B cell (primary cell): ENCODE data around the gene NR1H3. TPM values are rescaled to one million over a fixed set of nuclear protein-coding genes. Genes with fewer than 3 reads are reported as not detected.

Experiments used
- ATAC-seq: fragments of 200-7000 bp; cut with Tn5 transposase; one replicate; pipeline ENCODE4 v1.10.0; 2021; ENCODE audit warnings: low read depth, mild to moderate bottlenecking, moderate number of reproducible peaks, moderate library complexity
- CTCF ChIA-PET: fragments of 350-600 bp; sonication (Branson Sonifier 250); formaldehyde crosslinking; loops from one replicate; lab custom pipeline; 2021; ENCODE audit warnings: antibody characterized with exemption, inconsistent platforms; lab: Charles Lee
- POLR2A ChIA-PET: fragments of 350-600 bp; sonication (Branson Sonifier 250); formaldehyde crosslinking; loops from one replicate; lab custom pipeline; 2021; ENCODE audit warnings: antibody characterized with exemption; lab: Charles Lee
- DNase-seq: peaks from one replicate; pipeline ENCODE4 v3.0.0; 2013
- H2AFZ ChIP-seq: 2 replicates; pipeline ENCODE4 v1.6.1; 2012; ENCODE audit warnings: mild to moderate bottlenecking, low read depth, low read length; ENCODE audit not compliant: insufficient read depth, poor library complexity, severe bottlenecking
- H3K27ac ChIP-seq, 2 donors: 1 replicate in 1 of 2; 2 replicates in 1 of 2; pipeline ENCODE4 v1.5.1; 2012 to 2013; ENCODE audit warnings: low read length in 2 of 2, mild to moderate bottlenecking in 2 of 2, moderate library complexity in 1 of 2
- H3K27me3 ChIP-seq, 4 experiments: fragments of 200-600 bp in 1 of 4; sonication (generic) in 1 of 4; replicated peaks in 1 of 4; 1 replicate in 2 of 4; 2 replicates in 2 of 4; pipeline versions ENCODE4 v1.6.1 to v1.7.0; 2013 to 2016; ENCODE audit warnings: low read length in 3 of 4, mild to moderate bottlenecking in 2 of 4, mixed read lengths in 1 of 4, moderate library complexity in 1 of 4; ENCODE audit not compliant: insufficient read depth in 4 of 4, control insufficient read depth in 3 of 4; ENCODE audit errors: control extremely low read depth in 1 of 4
- H3K36me3 ChIP-seq, 2 experiments: replicated peaks in 1 of 2; 1 replicate in 1 of 2; 2 replicates in 1 of 2; pipeline versions ENCODE4 v1.6.1 to v1.7.1; 2013; ENCODE audit warnings: low read length in 1 of 2; ENCODE audit not compliant: insufficient read depth in 2 of 2, control insufficient read depth in 1 of 2; ENCODE audit errors: control extremely low read depth in 1 of 2, extremely low read depth in 1 of 2
- H3K4me1 ChIP-seq, 2 donors: fragments of 200-600 bp in 1 of 2; sonication (generic) in 1 of 2; 1 replicate in 1 of 2; 2 replicates in 1 of 2; pipeline versions ENCODE4 v1.5.1 to v1.6.1; 2013 to 2017; ENCODE audit warnings: low read length in 2 of 2; ENCODE audit not compliant: control insufficient read depth in 2 of 2, insufficient read depth in 2 of 2
- H3K4me2 ChIP-seq: replicated peaks from 2 replicates; pipeline ENCODE3; 2012; ENCODE audit warnings: mild to moderate bottlenecking, low read depth, low read length; ENCODE audit not compliant: poor library complexity, severe bottlenecking
- H3K4me3 ChIP-seq, 5 experiments: fragments of 200-600 bp in 1 of 5; sonication (generic) in 1 of 5; 1 replicate in 3 of 5; 2 replicates in 2 of 5; pipeline versions ENCODE4 v1.5.1 to v1.7.0; 2011 to 2016; ENCODE audit warnings: low read length in 4 of 5, mild to moderate bottlenecking in 4 of 5, low read depth in 2 of 5, control low read depth in 1 of 5, moderate library complexity in 1 of 5; ENCODE audit not compliant: insufficient read depth in 1 of 5; ENCODE audit errors: control extremely low read depth in 1 of 5, extremely low read depth in 1 of 5
- H3K79me2 ChIP-seq: fragments of 200-600 bp; sonication (generic); one replicate; pipeline ENCODE4 v1.6.0; 2016; ENCODE audit warnings: low read length; ENCODE audit not compliant: control insufficient read depth, insufficient read depth
- H3K9ac ChIP-seq: fragments of 200-600 bp; sonication (generic); 2 replicates; pipeline ENCODE4 v1.6.1; 2017; ENCODE audit warnings: mild to moderate bottlenecking, low read length, moderate library complexity
- H3K9me3 ChIP-seq, 3 donors: one replicate each; pipeline versions ENCODE4 v1.6.1 to v1.7.1; 2013; ENCODE audit warnings: low read length in 2 of 3; ENCODE audit not compliant: control insufficient read depth in 2 of 3, insufficient read depth in 1 of 3; ENCODE audit errors: control extremely low read depth in 1 of 3
- H4K20me1 ChIP-seq: 2 replicates; pipeline ENCODE4 v1.6.0; 2012; ENCODE audit warnings: mild to moderate bottlenecking, low read length; ENCODE audit not compliant: insufficient read depth, control insufficient read depth, poor library complexity, severe bottlenecking
- H3K27ac Mint-ChIP-seq: one replicate; pipeline ENCODE4 v1.8.0; 2021; ENCODE audit warnings: mixed read lengths
- H3K27me3 Mint-ChIP-seq: one replicate; pipeline ENCODE4 v1.8.0; 2021; ENCODE audit warnings: mixed read lengths
- H3K4me1 Mint-ChIP-seq: one replicate; pipeline ENCODE4 v1.8.0; 2021; ENCODE audit warnings: mixed read lengths
- H3K4me3 Mint-ChIP-seq: one replicate; pipeline ENCODE4 v1.8.0; 2021; ENCODE audit warnings: mixed read lengths
- H3K9me3 Mint-ChIP-seq: one replicate; pipeline ENCODE4 v1.8.0; 2022; ENCODE audit warnings: mixed read lengths; ENCODE audit not compliant: insufficient read depth
- EZH2 ChIP-seq: IDR thresholded peaks from 2 replicates; pipeline ENCODE4 v1.6.1; 2012; ENCODE audit warnings: borderline replicate concordance, low read depth, mild to moderate bottlenecking, moderate library complexity, low read length; ENCODE audit not compliant: insufficient read depth, poor library complexity, severe bottlenecking
- WGBS: methylation state at CpG from one replicate; pipeline ENCODE4 v1.1.5; 2013; ENCODE audit warnings: missing lambda C conversion rate; ENCODE audit not compliant: insufficient coverage; 5-methylcytosine and 5-hydroxymethylcytosine counted together
- intact Hi-C: fragments of 100-400 bp; cut with micrococcal nuclease; formaldehyde crosslinking; loops from one replicate; pipeline ENCODE4 v1.10.0; 2022
- polyA plus RNA-seq: library from polyadenylated mRNA; depleted of rRNA; stranded (reverse); fragments of >200 nt; gene quantifications from 2 replicates; pipeline ENCODE4 v1.2.3, GENCODE V29; 2012
- total RNA-seq, 2 donors: library from RNA; stranded (reverse); fragments of 120-200 nt in 1 of 2; gene quantifications; 1 replicate in 1 of 2; 2 replicates in 1 of 2; pipeline versions ENCODE4 v1.2.3 to v1.2.4, GENCODE V29; 2013 to 2022
- TF ChIP-seq, protein P1 (sequence below): fragments of 200-600 bp; IDR thresholded peaks from one replicate; pipeline ENCODE4 v1.8.0; 2022; ENCODE audit warnings: antibody characterized with exemption, mild to moderate bottlenecking

Gene NR1H3
- total and polyA plus RNA-seq, 2 donors (not counting 1 experiment from before 2014, with no cell fraction given), result 8.4 to 9.6 TPM

DNA sequence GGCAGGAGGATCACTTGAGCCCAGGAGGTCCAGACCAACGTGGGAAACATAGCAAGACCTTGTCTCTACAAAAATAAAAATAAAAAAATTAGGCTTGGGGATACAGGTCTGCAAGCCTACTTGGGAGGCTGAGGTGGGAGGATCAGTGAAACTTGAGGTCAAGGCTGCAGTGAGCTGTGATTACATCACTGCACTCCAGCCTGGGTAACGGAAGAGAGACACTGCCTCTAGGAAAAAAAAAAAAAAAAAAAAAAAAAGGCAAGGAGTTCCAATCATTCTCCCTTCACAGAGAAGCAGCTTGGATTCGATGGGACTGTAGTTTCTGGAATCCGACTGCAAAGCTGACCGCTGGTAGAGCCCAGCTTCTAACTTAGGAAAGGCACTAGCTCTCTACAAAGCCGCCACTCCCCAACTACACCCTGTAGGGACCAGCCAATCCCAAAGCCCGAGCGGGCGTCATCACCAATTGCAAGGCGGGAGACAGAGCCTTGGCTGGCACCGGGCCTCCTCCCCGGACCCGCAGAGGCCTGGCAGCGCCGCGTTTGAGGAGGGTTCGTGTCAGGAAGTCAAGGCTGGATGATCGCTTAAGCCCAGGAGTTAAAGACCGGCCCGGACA, 43.7 kb upstream of the NR1H3 start:
- Histone ChIP-seq H3K4me3 (peak overlapping the region; percentile 71 to 92 (median 76)), H4K20me1 (no peaks in the 10 kb centered on the region), H3K27me3 (no peaks in the 10 kb centered on the region), H3K27ac (peak overlapping the region; percentile 89), H3K4me1 (peaks cover 14 to 30% of the 10 kb centered on the region in 2 donors), H2AFZ (peak overlapping the region; percentile 83), H3K9me3 (no peaks in the 10 kb centered on the region), H3K4me2 (peak overlapping the region; percentile 80), H3K9ac (peak overlapping the region; percentile 73), H3K36me3 (peaks cover 0 to 2% of the 10 kb centered on the region in 2 experiments), H3K79me2 (peaks cover 22% of the 10 kb centered on the region)
- CTCF ChIA-PET, result interaction anchor here (0.9 to 3.7 kb wide), 11 partner anchors 12 to 197 kb away, joined by 3 to 37 read pairs (median 5); partner anchors contain the start of genes ACP2, ARFGAP2 and NR1H3
- 3% methylated on average over 16 of the region's 20 CpGs for WGBS
- DNase-seq (peak; percentile 88), ATAC-seq (peak; percentile 79)
- Mint-ChIP-seq H3K4me3 (peak overlapping the region; percentile 98), H3K27me3 (no peaks in the 10 kb centered on the region), H3K9me3 (no peaks in the 10 kb centered on the region), H3K4me1 (peaks cover 30% of the 10 kb centered on the region), H3K27ac (peak overlapping the region; percentile 98)
- intact Hi-C loops, result loop anchor here (1.0 kb wide), 5 partner anchors 28 to 553 kb away; partner anchors contain the start of genes FNBP4, PACSIN3 and SLC39A13
- POLR2A ChIA-PET, result interaction anchor here (0.6 to 2.6 kb wide), 16 partner anchors 20 to 1409 kb away, joined by 3 to 29 read pairs (median 5); partner anchors contain the start of genes ACP2, ARFGAP2, MADD and NUP160
- TF ChIP-seq, protein P1, sequence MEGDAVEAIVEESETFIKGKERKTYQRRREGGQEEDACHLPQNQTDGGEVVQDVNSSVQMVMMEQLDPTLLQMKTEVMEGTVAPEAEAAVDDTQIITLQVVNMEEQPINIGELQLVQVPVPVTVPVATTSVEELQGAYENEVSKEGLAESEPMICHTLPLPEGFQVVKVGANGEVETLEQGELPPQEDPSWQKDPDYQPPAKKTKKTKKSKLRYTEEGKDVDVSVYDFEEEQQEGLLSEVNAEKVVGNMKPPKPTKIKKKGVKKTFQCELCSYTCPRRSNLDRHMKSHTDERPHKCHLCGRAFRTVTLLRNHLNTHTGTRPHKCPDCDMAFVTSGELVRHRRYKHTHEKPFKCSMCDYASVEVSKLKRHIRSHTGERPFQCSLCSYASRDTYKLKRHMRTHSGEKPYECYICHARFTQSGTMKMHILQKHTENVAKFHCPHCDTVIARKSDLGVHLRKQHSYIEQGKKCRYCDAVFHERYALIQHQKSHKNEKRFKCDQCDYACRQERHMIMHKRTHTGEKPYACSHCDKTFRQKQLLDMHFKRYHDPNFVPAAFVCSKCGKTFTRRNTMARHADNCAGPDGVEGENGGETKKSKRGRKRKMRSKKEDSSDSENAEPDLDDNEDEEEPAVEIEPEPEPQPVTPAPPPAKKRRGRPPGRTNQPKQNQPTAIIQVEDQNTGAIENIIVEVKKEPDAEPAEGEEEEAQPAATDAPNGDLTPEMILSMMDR, result no peak

DNA sequence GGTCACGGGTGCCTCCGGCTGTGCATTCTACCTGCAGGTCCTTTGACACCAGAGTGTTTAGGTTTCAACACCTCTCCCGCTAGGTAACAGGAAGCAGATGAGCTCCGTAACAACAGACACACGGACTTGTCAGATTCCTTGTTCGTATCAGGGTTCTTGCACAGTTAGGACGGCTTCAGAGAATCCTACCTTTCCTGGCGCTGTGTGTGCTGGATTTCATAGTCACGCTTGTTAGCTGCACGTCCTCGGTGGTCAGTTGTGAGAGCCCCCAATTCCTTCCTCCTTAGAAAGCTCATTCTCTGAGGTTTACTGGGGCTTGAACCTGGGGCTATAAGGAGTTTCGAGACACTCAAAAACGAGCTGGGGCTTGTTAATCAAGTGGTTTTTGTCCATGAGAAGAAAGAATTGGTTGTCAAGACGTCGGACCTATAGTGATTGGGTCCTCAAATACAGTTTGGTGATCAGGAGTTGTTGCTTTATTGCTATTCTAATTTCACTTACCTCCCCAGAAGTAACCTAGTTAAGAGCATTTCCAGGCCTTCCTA, 42.4 kb upstream of the NR1H3 start:
- no peaks in the 10 kb centered on the region for H3K27me3 Mint-ChIP-seq

More for the DNA sequence above, 42.4 kb upstream of the NR1H3 start:
- Histone ChIP-seq H3K9ac (peak overlapping the region; percentile 73), H3K9me3 (no peaks in the 10 kb centered on the region), H3K36me3 (peaks cover 2 to 6% of the 10 kb centered on the region in 2 experiments), H3K27ac (peak overlapping the region; percentile 68 to 89), H3K4me1 (peaks cover 14 to 31% of the 10 kb centered on the region in 2 donors), H3K27me3 (no peaks in the 10 kb centered on the region), H3K79me2 (peaks cover 30% of the 10 kb centered on the region), H2AFZ (peak overlapping the region; percentile 83), H3K4me3 (peak overlapping the region; percentile 71 to 92 (median 77)), H4K20me1 (no peaks in the 10 kb centered on the region), H3K4me2 (peak overlapping the region; percentile 80)
- TF ChIP-seq EZH2, result no peak
- TF ChIP-seq, protein P1, result no peak
- Mint-ChIP-seq H3K27ac (peak overlapping the region; percentile 98), H3K9me3 (no peaks in the 10 kb centered on the region), H3K4me3 (peak overlapping the region; percentile 98), H3K4me1 (peaks cover 30% of the 10 kb centered on the region)
- ChIA-PET CTCF (interaction anchor here (0.6 to 3.7 kb wide), 10 partner anchors 13 to 279 kb away, joined by 3 to 37 read pairs (median 6); partner anchors contain the start of genes ACP2, ARFGAP2, CSTPP1 and NR1H3), POLR2A (interaction anchor here (0.5 to 2.6 kb wide), 15 partner anchors 19 to 785 kb away, joined by 3 to 29 read pairs (median 5); partner anchors contain the start of genes ACP2, ARFGAP2, MADD and NUP160)
- no peak for ATAC-seq
- WGBS, result under 1% methylated on average over 13 of the region's 15 CpGs
- DNase-seq, result no peak
- intact Hi-C loops, result loop anchor here (1.0 kb wide), 1 partner anchor 33 kb away; the partner anchor contains the start of gene ACP2
